ENCODE data around the gene SIDT2. TPM values are rescaled to one million over a fixed set of nuclear protein-coding genes. Genes with fewer than 3 reads are reported as not detected.

Gene SIDT2
- polyA plus RNA-seq, 1 donor from 2014 or later, result 11.1 TPM

- H3K4me3 ChIP-seq (ENCODE audit: low read length), result no peak overlapping the region
- no peaks in the 10 kb centered on the region for H3F3A ChIP-seq (ENCODE audit: insufficient read depth, low read length, poor library complexity, severe bottlenecking)
- H3K27ac ChIP-seq (ENCODE audit: low read length), result no peak overlapping the region
- H2AFZ ChIP-seq (ENCODE audit: low read depth, low read length), result no peak overlapping the region
- TF ChIP-seq EZH2 (IDR thresholded peaks at IDR 0.05; ENCODE audit: borderline replicate concordance, insufficient read depth, low read length, poor library complexity, severe bottlenecking), result no peak
- no peak for TF ChIP-seq POLR2AphosphoS5 (IDR thresholded peaks at IDR 0.05)
- no peak for TF ChIP-seq TAF1 (IDR thresholded peaks at IDR 0.05; ENCODE audit: low read depth)
- no peak for TF ChIP-seq REST (IDR thresholded peaks at IDR 0.05; ENCODE audit: borderline replicate concordance)
- H3K9ac ChIP-seq (ENCODE audit: low read length), result no peak overlapping the region
- no peaks in the 10 kb centered on the region for H3K9me2 ChIP-seq (ENCODE audit: insufficient read depth, low read length)
- H3K27me3 ChIP-seq (ENCODE audit: insufficient read depth, low read depth, low read length), result no peaks in the 10 kb centered on the region
- H3K79me2 ChIP-seq (replicated peaks; ENCODE audit: insufficient read depth, low read length), result no peaks in the 10 kb centered on the region
- no peaks in the 10 kb centered on the region for H3K36me3 ChIP-seq (ENCODE audit: insufficient read depth, low read length)
- no peaks in the 10 kb centered on the region for H3K9me3 ChIP-seq (ENCODE audit: low read length)
- no peak overlapping the region for H3K4me2 ChIP-seq (ENCODE audit: low read length)
- no peaks in the 10 kb centered on the region for H4K20me1 ChIP-seq (ENCODE audit: insufficient read depth)
Observed at GRCh38 chr11:117175781-117176180, 2.8 kb upstream of the SIDT2 start.

GRCh38 chr11:117176186-117176585, 2.4 kb upstream of the SIDT2 start:
- H3F3A ChIP-seq (ENCODE audit: insufficient read depth, low read length, poor library complexity, severe bottlenecking), result no peaks in the 10 kb centered on the region
- no peaks in the 10 kb centered on the region for H3K27me3 ChIP-seq (ENCODE audit: insufficient read depth, low read depth, low read length)
- no peak overlapping the region for H3K4me2 ChIP-seq (ENCODE audit: low read length)
- H3K36me3 ChIP-seq (ENCODE audit: insufficient read depth, low read length), result no peaks in the 10 kb centered on the region
- no peak overlapping the region for H3K4me3 ChIP-seq (ENCODE audit: low read length)
- H3K9me3 ChIP-seq (ENCODE audit: low read length), result no peaks in the 10 kb centered on the region
- no peak overlapping the region for H3K9ac ChIP-seq (ENCODE audit: low read length)
- H2AFZ ChIP-seq (ENCODE audit: low read depth, low read length), result no peak overlapping the region
- H3K9me2 ChIP-seq (ENCODE audit: insufficient read depth, low read length), result no peaks in the 10 kb centered on the region
- no peak overlapping the region for H3K27ac ChIP-seq (ENCODE audit: low read length)
- H3K79me2 ChIP-seq (replicated peaks; ENCODE audit: insufficient read depth, low read length), result no peaks in the 10 kb centered on the region
- no peaks in the 10 kb centered on the region for H4K20me1 ChIP-seq (ENCODE audit: insufficient read depth)
- no peak for TF ChIP-seq EZH2 (IDR thresholded peaks at IDR 0.05; ENCODE audit: borderline replicate concordance, insufficient read depth, low read length, poor library complexity, severe bottlenecking)
- no peak for TF ChIP-seq REST (IDR thresholded peaks at IDR 0.05; ENCODE audit: borderline replicate concordance)
- TF ChIP-seq EP300 (conservative IDR thresholded peaks at IDR 0.05; ENCODE audit: poor library complexity, severe bottlenecking), result no peak
- TF ChIP-seq POLR2AphosphoS5 (IDR thresholded peaks at IDR 0.05), result no peak
- TF ChIP-seq TAF1 (IDR thresholded peaks at IDR 0.05; ENCODE audit: low read depth), result no peak
- no peak for TF ChIP-seq RAD21 (conservative IDR thresholded peaks at IDR 0.05)
- TF ChIP-seq MXI1 (conservative IDR thresholded peaks at IDR 0.05; ENCODE audit: poor library complexity, severe bottlenecking), result no peak
- TF ChIP-seq CTCF (IDR thresholded peaks at IDR 0.05; ENCODE audit: poor library complexity, severe bottlenecking), result no peak
- TF ChIP-seq SMC3 (conservative IDR thresholded peaks at IDR 0.05; ENCODE audit: poor library complexity), result no peak

Data from neural cell (in vitro differentiated cells).